Measurements from ENCODE around the gene RABGAP1L.
"Not testable (repeated sequence)": the region's sequence is repeated elsewhere in the genome, so short reads cannot be mapped to it uniquely, and the experiment has no call there.

- not testable (repeated sequence) for TF ChIP-seq CTCF (IDR thresholded peaks at IDR 0.05; ENCODE audit: low read depth, low read length); EZH2phosphoT487 (IDR thresholded peaks at IDR 0.05; ENCODE audit: low read depth)
Measured at GRCh38 chr1:174122318-174122717, 37.0 kb upstream of the RABGAP1L start.
